GM18868 (cell line): Measurements from ENCODE around the gene GATA5.

ENCODE experiments used
- ATAC-seq: cut with Tn5 transposase; IDR thresholded peaks from one replicate; pipeline ENCODE4 v1.9.1; 2021; ENCODE audit warnings: mild to moderate bottlenecking, moderate library complexity; ENCODE audit not compliant: unreplicated experiment

GATA5 gene

GRCh38 chr20:62418709-62419487, 56.9 kb downstream of the GATA5 start:
- ATAC-seq, result no peak

GRCh38 chr20:62417981-62418708, 57.6 kb downstream of the GATA5 start:
- ATAC-seq, result no peak

- ATAC-seq, result no peak
Measured at GRCh38 chr20:62416651-62417637, 58.9 kb downstream of the GATA5 start.

GRCh38 chr20:62415354-62416111, 60.3 kb downstream of the GATA5 start:
- no peak for ATAC-seq

GRCh38 chr20:62413896-62414481, 61.8 kb downstream of the GATA5 start:
- ATAC-seq, result no peak
